Upper lobe of left lung (tissue), 6 donors: ENCODE measurements around the gene PRKCH. TPM values are rescaled to one million over a fixed set of nuclear protein-coding genes. Genes with fewer than 3 reads are reported as not detected.

Experiments used
- ATAC-seq, 2 donors: fragments of 200-7000 bp; cut with Tn5 transposase; one replicate each; pipeline ENCODE4 v1.9.1; 2022; ENCODE audit warnings: mild to moderate bottlenecking in 2 of 2, moderate library complexity in 2 of 2; ENCODE audit not compliant: low FRiP score in 2 of 2
- DNase-seq, 2 donors: peaks; one replicate each; pipeline ENCODE4 v3.0.0-alpha.2; 2019 to 2020
- H3K27ac ChIP-seq, 4 donors: fragments of 200-600 bp; sonication (generic); one replicate each; pipeline ENCODE4 v1.5.1; 2016 to 2019
- H3K27me3 ChIP-seq, 4 donors: fragments of 200-600 bp; sonication (generic); one replicate each; pipeline ENCODE4 v1.5.1; 2017 to 2019
- H3K36me3 ChIP-seq, 4 donors: fragments of 200-600 bp; sonication (generic); one replicate each; pipeline ENCODE4 v1.5.1; 2016 to 2019
- H3K4me1 ChIP-seq, 4 donors: fragments of 200-600 bp; sonication (generic); one replicate each; pipeline ENCODE4 v1.5.1; 2018 to 2019
- H3K4me3 ChIP-seq, 4 donors: fragments of 200-600 bp; sonication (generic); one replicate each; pipeline ENCODE4 v1.5.1; 2017 to 2019; ENCODE audit warnings: mild to moderate bottlenecking in 2 of 4, moderate library complexity in 1 of 4
- H3K9me3 ChIP-seq, 4 donors: fragments of 200-600 bp; sonication (generic); one replicate each; pipeline ENCODE4 v1.5.1; 2018 to 2019
- EP300 ChIP-seq, 4 donors: sonication (generic); formaldehyde crosslinking; IDR thresholded peaks; one replicate each; pipeline ENCODE4 v1.5.1; 2017; ENCODE audit warnings: antibody characterized with exemption in 4 of 4, control low read depth in 2 of 4
- POLR2A ChIP-seq, 4 donors: fragments of 450-650 bp; IDR thresholded peaks; one replicate each; pipeline ENCODE4 v1.5.1; 2016 to 2017; ENCODE audit warnings: antibody characterized with exemption in 4 of 4, mild to moderate bottlenecking in 2 of 4
- POLR2AphosphoS5 ChIP-seq, 2 donors: sonication (generic); formaldehyde crosslinking; IDR thresholded peaks; one replicate each; pipeline ENCODE4 v1.5.1; 2017; ENCODE audit warnings: antibody characterized with exemption in 2 of 2
- WGBS, 2 donors: methylation state at CpG; one replicate each; pipeline ENCODE4 v1.1.5; 2017 to 2018; 5-methylcytosine and 5-hydroxymethylcytosine counted together
- total RNA-seq, 6 donors: library from RNA; depleted of rRNA in 4 of 6; stranded (reverse); fragments of >200 nt in 4 of 6; gene quantifications; one replicate each; pipeline versions ENCODE4 v1.1.0 to v1.2.1, GENCODE V29; 2016 to 2021
- TF ChIP-seq, protein P1 (sequence below), 6 experiments: fragments of 450-650 bp in 4 of 6; fragments of 200-600 bp in 2 of 6; sonication (generic) in 2 of 6; IDR thresholded peaks; one replicate each; pipeline ENCODE4 v1.5.1; 2016 to 2019; ENCODE audit warnings: antibody characterized with exemption in 6 of 6
- donor health status: DM: no; HTN: no; CAD: no; lungs with moderate emphysema.
- donor health status: DM: no; HTN: yes; CAD: no; lungs with severe emphysema.

The PRKCH gene
- total RNA-seq, 6 donors from 2014 or later, result 54.0 to 102 (median 76.6) TPM

DNA sequence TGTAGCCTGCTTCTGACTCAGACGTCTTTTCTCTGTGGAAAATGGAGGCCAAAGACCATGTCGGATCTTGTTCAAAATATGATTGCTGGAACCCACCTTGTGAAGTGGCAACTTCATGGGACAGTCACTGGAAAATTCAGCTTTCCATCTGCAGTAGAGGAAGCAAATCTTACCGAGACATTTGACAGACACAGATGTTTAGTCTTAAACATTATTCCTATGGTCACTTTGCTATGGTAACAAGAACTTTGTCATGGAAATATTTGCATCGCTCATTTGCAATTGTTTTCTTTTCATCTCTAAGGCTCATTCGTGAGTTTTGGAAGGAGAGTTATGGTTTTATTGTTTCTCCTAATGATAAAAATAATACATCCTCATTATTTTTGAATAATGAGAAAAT, 275.6 kb downstream of the PRKCH start:
- ATAC-seq (no peak), DNase-seq (no peak)
- Histone ChIP-seq H3K9me3 (no peaks in the 10 kb centered on the region), H3K36me3 (no peaks in the 10 kb centered on the region), H3K27me3 (no peaks in the 10 kb centered on the region), H3K27ac (no peak overlapping the region), H3K4me3 (no peak overlapping the region), H3K4me1 (peaks cover 8 to 16% (median 10%) of the 10 kb centered on the region in 4 donors)
- TF ChIP-seq EP300 (IDR thresholded peaks at IDR 0.05) (no peak), POLR2AphosphoS5 (IDR thresholded peaks at IDR 0.05) (no peak), POLR2A (IDR thresholded peaks at IDR 0.05) (no peak)
- TF ChIP-seq, protein P1, sequence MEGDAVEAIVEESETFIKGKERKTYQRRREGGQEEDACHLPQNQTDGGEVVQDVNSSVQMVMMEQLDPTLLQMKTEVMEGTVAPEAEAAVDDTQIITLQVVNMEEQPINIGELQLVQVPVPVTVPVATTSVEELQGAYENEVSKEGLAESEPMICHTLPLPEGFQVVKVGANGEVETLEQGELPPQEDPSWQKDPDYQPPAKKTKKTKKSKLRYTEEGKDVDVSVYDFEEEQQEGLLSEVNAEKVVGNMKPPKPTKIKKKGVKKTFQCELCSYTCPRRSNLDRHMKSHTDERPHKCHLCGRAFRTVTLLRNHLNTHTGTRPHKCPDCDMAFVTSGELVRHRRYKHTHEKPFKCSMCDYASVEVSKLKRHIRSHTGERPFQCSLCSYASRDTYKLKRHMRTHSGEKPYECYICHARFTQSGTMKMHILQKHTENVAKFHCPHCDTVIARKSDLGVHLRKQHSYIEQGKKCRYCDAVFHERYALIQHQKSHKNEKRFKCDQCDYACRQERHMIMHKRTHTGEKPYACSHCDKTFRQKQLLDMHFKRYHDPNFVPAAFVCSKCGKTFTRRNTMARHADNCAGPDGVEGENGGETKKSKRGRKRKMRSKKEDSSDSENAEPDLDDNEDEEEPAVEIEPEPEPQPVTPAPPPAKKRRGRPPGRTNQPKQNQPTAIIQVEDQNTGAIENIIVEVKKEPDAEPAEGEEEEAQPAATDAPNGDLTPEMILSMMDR (IDR thresholded peaks at IDR 0.05), result no peak
- 61 to 65% methylated on average over 5 of the region's 5 CpGs for WGBS, 2 donors

DNA sequence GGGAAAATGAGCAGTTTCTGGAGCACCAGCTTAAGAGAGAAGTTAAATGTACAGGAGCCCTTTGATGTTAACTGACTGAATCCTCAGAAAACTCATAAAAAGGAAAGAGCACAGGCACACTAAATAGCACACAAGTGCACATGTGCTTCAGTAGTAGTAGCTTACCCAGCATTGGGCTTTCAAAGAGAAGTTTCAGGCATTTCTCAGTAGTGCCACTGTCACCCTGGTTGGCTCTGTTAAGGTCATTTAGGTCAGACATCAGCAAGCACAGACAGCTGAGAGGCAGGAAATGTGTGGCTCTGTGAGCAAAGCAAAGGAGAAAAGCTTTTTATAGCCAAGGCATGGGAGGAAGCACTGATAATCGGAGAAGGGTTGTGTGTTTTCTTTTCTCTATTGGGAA, 277.6 kb downstream of the PRKCH start:
- no peak overlapping the region for H3K4me3 ChIP-seq
- no peaks in the 10 kb centered on the region for H3K36me3 ChIP-seq
- WGBS, 2 donors, result 6 to 7% methylated on average over 1 of the region's 1 CpG
- H3K27me3 ChIP-seq, result no peaks in the 10 kb centered on the region
- TF ChIP-seq POLR2AphosphoS5 (IDR thresholded peaks at IDR 0.05), result no peak
- no peak for TF ChIP-seq EP300 (IDR thresholded peaks at IDR 0.05)
- TF ChIP-seq, protein P1 (IDR thresholded peaks at IDR 0.05), result no peak
- no peak for TF ChIP-seq POLR2A (IDR thresholded peaks at IDR 0.05)
- H3K4me1 ChIP-seq, result peaks cover 8 to 16% (median 13%) of the 10 kb centered on the region in 4 donors
- DNase-seq, result no peak
- H3K27ac ChIP-seq, result peak overlapping the region in 2 of 4 donors; percentile 30 to 60
- no peaks in the 10 kb centered on the region for H3K9me3 ChIP-seq
- no peak for ATAC-seq

DNA sequence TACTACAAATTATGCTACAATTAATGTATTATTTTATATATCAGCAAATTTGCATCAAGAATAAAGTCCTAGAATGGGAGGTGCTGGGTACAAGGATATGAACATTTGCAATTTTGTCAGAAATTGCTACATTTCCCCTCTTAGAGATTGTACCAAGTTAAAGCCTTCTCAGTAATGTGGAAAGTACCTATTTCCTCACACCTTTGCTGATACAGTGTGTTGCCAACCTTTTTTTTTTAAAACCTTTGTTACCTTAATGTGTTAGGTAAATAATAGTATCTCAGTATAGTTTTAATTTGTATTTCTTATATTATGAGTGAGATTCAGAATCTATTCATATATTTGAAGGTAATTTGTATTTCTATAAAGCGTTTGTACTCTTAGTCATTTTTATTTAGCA, 278.6 kb downstream of the PRKCH start:
- TF ChIP-seq EP300 (IDR thresholded peaks at IDR 0.05) (no peak), POLR2AphosphoS5 (IDR thresholded peaks at IDR 0.05) (no peak), POLR2A (IDR thresholded peaks at IDR 0.05) (no peak)
- TF ChIP-seq, protein P1 (IDR thresholded peaks at IDR 0.05), result no peak
- Histone ChIP-seq H3K27ac (peak overlapping the region in 1 of 4 donors; percentile 60), H3K4me1 (peaks cover 8 to 14% (median 12%) of the 10 kb centered on the region in 4 donors), H3K36me3 (no peaks in the 10 kb centered on the region), H3K4me3 (no peak overlapping the region), H3K9me3 (no peaks in the 10 kb centered on the region), H3K27me3 (no peaks in the 10 kb centered on the region)
- no peak for ATAC-seq
- no peak for DNase-seq
- 86 to 94% methylated on average over 1 of the region's 1 CpG for WGBS, 2 donors

Other genes starting within 250 kb of the PRKCH start
- gene TMEM30B, start 40.2 kb upstream of the PRKCH start, total RNA-seq, result 10 to 100 TPM; 15.7 to 59.7 (median 26.4) TPM